GM21360 (cell line): ENCODE data around the gene FAM53B.

Experiments
- ATAC-seq: cut with Tn5 transposase; IDR thresholded peaks from one replicate; pipeline ENCODE4 v1.9.1; 2021; ENCODE audit warnings: mild to moderate bottlenecking, moderate library complexity; ENCODE audit not compliant: unreplicated experiment

FAM53B gene

DNA sequence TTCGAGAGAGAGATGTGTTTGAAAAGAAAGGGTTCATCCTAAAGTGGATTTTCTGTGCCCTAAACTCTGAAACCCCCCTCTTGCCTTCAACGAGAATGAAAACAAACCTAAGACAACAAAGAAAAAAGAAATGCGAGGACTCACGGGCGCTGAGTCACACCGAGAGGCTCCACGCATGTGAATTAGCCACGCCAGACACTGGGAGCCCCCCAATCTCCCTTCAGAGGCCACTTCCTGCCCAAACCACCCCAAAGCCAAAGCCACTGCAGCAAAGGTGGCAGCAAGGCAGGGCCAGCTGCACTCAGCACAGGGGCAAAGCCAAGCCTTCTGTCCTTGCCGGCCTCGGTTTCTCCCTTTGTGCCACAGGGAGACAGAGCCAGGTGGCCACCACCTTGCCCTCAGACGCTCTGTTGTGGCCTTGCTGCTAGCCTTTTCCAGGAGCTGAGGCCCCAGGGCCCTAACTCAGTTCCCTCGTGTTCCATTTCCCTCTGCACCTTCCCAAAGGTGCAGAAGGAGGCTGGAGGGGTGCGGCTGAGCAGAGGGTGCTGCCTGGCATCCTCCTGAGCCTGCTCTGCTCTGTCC lies 93.3 kb downstream of the FAM53B start:
- no peak for ATAC-seq

GRCh38 chr10:124650263-124650662 lies 93.9 kb downstream of the FAM53B start:
- no peak for ATAC-seq

DNA sequence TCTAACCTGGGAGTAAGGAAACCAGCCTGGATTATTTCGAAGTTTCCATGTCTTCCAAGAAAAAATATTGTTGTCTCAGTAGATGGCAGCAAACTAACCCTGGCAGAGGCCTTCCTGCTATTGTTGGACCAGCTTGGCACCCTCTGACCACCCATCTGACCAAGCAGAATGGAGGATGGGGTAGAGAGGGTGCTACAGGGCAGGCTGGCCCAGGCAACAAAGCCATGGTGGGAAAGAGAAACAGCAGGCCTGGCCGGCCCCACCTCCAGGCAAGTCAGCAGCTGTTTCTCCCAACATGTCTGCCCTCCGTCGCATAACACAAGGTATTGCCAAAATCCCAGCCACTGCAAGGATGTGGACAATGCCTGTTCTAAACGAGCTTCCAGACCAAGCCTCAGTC lies 95.0 kb downstream of the FAM53B start:
- ATAC-seq = no peak

DNA sequence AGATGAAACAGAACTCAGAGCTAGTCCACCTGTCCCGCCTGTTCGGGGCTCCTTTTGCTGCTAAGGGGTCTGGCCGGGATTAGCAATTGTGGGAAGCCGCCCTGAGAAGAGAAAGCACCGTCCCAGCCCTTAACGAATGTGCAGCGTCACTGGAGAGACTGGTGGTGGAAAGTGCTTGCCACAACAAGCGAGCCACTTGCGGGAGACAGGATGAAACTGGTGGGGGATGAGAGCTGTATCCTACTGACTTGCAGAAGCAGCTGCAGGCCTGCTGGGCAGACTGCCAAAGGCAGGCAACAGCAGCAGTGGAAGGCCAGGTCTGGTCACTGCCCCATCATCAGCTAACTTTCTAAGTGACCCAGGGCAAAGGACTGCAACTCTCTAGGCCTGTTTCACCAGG lies 95.4 kb downstream of the FAM53B start:
- ATAC-seq = no peak

- ATAC-seq = no peak
Observed at GRCh38 chr10:124648131-124648475, 96.1 kb downstream of the FAM53B start.

- ATAC-seq = peak; percentile 45
Observed at GRCh38 chr10:124647421-124648130, 96.6 kb downstream of the FAM53B start.

GRCh38 chr10:124646483-124647352 lies 97.5 kb downstream of the FAM53B start:
- ATAC-seq = no peak

GRCh38 chr10:124645467-124646095 lies 98.6 kb downstream of the FAM53B start:
- no peak for ATAC-seq

GRCh38 chr10:124644771-124645415 lies 99.3 kb downstream of the FAM53B start:
- ATAC-seq = no peak

- no peak for ATAC-seq
Observed at GRCh38 chr10:124644236-124644635, 99.9 kb downstream of the FAM53B start.

GRCh38 chr10:124643330-124644009 lies 100.7 kb downstream of the FAM53B start:
- no peak for ATAC-seq

GRCh38 chr10:124642088-124642710 lies 102.0 kb downstream of the FAM53B start:
- ATAC-seq = no peak

DNA sequence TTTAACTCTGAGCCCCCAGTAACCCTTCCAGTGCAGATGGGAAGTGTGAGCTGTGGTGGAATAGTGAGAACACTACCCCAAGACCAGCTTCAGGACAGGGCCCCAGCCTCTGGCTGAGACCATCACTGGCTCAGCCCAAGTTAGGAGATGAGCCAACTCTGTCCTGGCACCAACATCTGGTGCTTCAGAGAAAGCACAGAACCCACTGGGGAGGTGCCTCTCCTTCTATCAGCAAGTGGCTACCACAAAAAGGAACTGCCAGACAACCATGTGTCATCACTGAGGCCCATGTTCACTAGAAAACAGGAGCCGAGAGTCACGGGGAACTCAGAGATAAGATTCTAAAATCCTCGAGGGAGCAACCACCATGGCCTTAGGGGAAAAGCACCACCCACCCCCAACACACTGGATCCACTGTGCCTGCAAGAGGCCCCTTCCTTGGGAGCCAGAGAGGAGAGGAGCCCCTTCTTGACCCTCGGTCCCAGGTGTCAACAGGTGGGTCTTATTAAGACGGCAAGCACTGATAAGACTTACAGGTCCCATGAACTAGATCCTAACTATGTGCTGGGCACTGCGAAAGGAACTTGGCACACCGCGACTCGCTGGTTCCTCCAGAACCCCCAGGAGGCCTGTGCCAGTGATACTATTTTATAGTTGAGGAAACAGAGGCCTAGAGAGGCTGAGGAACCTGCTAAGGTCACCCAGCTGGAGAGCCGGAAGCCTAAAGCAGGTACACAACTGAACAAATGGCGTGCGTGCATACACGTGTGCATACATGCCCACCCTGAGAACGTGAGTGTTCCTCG lies 102.7 kb downstream of the FAM53B start:
- ATAC-seq = peak; percentile 61

GRCh38 chr10:124640538-124641231 lies 103.5 kb downstream of the FAM53B start:
- peak; percentile 39 for ATAC-seq

DNA sequence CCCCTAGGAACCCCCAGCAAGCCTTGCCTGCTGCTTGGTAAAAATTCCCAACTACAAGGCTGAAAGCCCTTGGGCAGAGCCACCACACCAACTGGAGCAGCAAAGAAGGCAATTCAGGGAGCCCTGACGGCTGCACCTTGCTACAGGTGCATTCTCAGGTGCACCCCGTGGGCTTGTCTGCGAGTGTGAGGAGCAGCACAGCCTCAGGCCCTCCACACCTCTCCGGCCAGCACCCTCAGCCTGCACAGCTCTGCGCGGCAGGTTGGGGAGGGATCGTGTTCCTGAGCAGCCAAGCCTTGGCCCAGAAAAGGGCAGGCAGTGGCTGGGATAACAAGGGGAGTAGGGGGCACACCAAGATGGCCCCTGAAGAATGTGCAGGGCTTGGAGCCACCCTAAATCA lies 104.1 kb downstream of the FAM53B start:
- no peak for ATAC-seq

- ATAC-seq = no peak
Observed at GRCh38 chr10:124639646-124640045, 104.5 kb downstream of the FAM53B start.

- ATAC-seq = no peak
Observed at GRCh38 chr10:124639206-124639605, 105.0 kb downstream of the FAM53B start.

DNA sequence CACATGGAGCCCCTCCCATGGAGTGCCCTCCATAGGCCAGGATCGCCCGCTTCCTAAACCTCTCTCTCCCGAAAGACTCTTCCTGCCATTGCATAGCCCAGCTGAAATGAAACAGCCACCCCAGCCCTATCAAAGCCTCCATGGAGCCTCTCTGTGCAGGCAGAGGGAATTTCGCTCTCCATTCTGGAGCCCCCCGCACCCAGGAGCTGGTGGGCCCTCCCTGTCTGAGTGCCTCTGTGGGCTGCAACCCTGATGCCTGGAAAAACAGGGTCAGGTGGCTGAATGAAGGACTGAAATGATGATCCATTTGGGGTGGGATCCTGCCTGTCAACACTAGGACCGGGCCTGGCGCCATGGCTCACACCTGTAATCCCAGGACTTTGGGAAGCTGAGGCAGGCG lies 106.4 kb downstream of the FAM53B start:
- no peak for ATAC-seq
